ENCODE results near the gene RABGAP1L.

Gene RABGAP1L

GRCh38 chr1:174721246-174721645 lies 561.9 kb downstream of the RABGAP1L start:
- no peaks in the 10 kb centered on the region for H3K79me2 ChIP-seq (ENCODE audit: low read length)
- no peak for TF ChIP-seq EZH2phosphoT487 (IDR thresholded peaks at IDR 0.05; ENCODE audit: low read depth)
- TF ChIP-seq, protein P1, sequence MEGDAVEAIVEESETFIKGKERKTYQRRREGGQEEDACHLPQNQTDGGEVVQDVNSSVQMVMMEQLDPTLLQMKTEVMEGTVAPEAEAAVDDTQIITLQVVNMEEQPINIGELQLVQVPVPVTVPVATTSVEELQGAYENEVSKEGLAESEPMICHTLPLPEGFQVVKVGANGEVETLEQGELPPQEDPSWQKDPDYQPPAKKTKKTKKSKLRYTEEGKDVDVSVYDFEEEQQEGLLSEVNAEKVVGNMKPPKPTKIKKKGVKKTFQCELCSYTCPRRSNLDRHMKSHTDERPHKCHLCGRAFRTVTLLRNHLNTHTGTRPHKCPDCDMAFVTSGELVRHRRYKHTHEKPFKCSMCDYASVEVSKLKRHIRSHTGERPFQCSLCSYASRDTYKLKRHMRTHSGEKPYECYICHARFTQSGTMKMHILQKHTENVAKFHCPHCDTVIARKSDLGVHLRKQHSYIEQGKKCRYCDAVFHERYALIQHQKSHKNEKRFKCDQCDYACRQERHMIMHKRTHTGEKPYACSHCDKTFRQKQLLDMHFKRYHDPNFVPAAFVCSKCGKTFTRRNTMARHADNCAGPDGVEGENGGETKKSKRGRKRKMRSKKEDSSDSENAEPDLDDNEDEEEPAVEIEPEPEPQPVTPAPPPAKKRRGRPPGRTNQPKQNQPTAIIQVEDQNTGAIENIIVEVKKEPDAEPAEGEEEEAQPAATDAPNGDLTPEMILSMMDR (IDR thresholded peaks at IDR 0.05; ENCODE audit: low read depth, low read length), result no peak

DNA sequence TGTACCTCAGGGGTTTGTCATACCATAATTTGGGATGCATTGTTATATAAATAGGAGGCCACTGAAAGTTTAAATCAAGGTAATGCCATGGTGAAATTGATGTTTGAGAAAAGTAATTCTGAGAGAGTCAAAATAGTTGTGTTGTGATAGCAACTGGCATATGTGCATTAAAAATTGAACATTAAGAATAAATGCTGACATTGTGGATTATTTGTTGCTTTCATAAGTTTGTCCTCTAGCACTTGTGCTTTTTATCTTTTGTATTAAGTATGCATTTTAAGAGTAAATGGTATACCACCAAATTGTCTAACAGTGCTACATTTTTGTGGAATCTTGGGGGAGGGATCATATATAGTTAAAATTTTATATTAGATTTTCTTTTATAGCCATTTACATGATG lies 564.5 kb downstream of the RABGAP1L start:
- no peaks in the 10 kb centered on the region for H3K27me3 ChIP-seq (ENCODE audit: low read depth, low read length)

More at GRCh38 chr1:174721246-174721645, 561.9 kb downstream of the RABGAP1L start:
- H3K9me3 ChIP-seq (ENCODE audit: insufficient read depth, low read length), result no peaks in the 10 kb centered on the region
- H3K4me1 ChIP-seq (ENCODE audit: low read length), result no peaks in the 10 kb centered on the region
- H3K4me3 ChIP-seq (ENCODE audit: low read length), result no peak overlapping the region
- no peak overlapping the region for H3K4me2 ChIP-seq (ENCODE audit: low read length)
- H3K27me3 ChIP-seq (ENCODE audit: low read depth, low read length), result no peaks in the 10 kb centered on the region
- H2AFZ ChIP-seq (ENCODE audit: low read depth, low read length), result no peak overlapping the region
- H3K27ac ChIP-seq (ENCODE audit: low read length), result no peak overlapping the region
- no peak overlapping the region for H3K9ac ChIP-seq (ENCODE audit: low read length)
- no peaks in the 10 kb centered on the region for H4K20me1 ChIP-seq (ENCODE audit: insufficient read depth, low read length)
- H3K36me3 ChIP-seq (replicated peaks; ENCODE audit: low read depth, low read length), result no peaks in the 10 kb centered on the region

GRCh38 chr1:174724219-174724618 lies 564.9 kb downstream of the RABGAP1L start:
- no peak for TF ChIP-seq EZH2phosphoT487 (IDR thresholded peaks at IDR 0.05; ENCODE audit: low read depth)
- Histone ChIP-seq H4K20me1 (ENCODE audit: insufficient read depth, low read length) (no peaks in the 10 kb centered on the region), H2AFZ (ENCODE audit: low read depth, low read length) (no peak overlapping the region), H3K9ac (ENCODE audit: low read length) (no peak overlapping the region), H3K4me1 (ENCODE audit: low read length) (no peaks in the 10 kb centered on the region), H3K27me3 (ENCODE audit: low read depth, low read length) (no peaks in the 10 kb centered on the region), H3K27ac (ENCODE audit: low read length) (no peak overlapping the region), H3K36me3 (replicated peaks; ENCODE audit: low read depth, low read length) (no peaks in the 10 kb centered on the region), H3K79me2 (ENCODE audit: low read length) (no peaks in the 10 kb centered on the region), H3K4me3 (ENCODE audit: low read length) (no peak overlapping the region), H3K4me2 (ENCODE audit: low read length) (no peak overlapping the region), H3K9me3 (ENCODE audit: insufficient read depth, low read length) (no peaks in the 10 kb centered on the region)

More for the DNA sequence above, 564.5 kb downstream of the RABGAP1L start:
- Histone ChIP-seq H2AFZ (ENCODE audit: low read depth, low read length) (no peak overlapping the region), H4K20me1 (ENCODE audit: insufficient read depth, low read length) (no peaks in the 10 kb centered on the region), H3K27ac (ENCODE audit: low read length) (no peak overlapping the region), H3K9me3 (ENCODE audit: insufficient read depth, low read length) (no peaks in the 10 kb centered on the region), H3K36me3 (replicated peaks; ENCODE audit: low read depth, low read length) (no peaks in the 10 kb centered on the region), H3K9ac (ENCODE audit: low read length) (no peak overlapping the region), H3K79me2 (ENCODE audit: low read length) (no peaks in the 10 kb centered on the region), H3K4me1 (ENCODE audit: low read length) (no peaks in the 10 kb centered on the region), H3K4me2 (ENCODE audit: low read length) (no peak overlapping the region), H3K4me3 (ENCODE audit: low read length) (no peak overlapping the region)
- TF ChIP-seq, protein P1 (IDR thresholded peaks at IDR 0.05; ENCODE audit: low read depth, low read length), result no peak
- no peak for TF ChIP-seq EZH2phosphoT487 (IDR thresholded peaks at IDR 0.05; ENCODE audit: low read depth)

- H3K4me1 ChIP-seq (ENCODE audit: low read length), result no peaks in the 10 kb centered on the region
- no peaks in the 10 kb centered on the region for H3K9me3 ChIP-seq (ENCODE audit: insufficient read depth, low read length)
- TF ChIP-seq, protein P1 (IDR thresholded peaks at IDR 0.05; ENCODE audit: low read depth, low read length), result peak; percentile 66
- no peak for TF ChIP-seq EZH2phosphoT487 (IDR thresholded peaks at IDR 0.05; ENCODE audit: low read depth)
- no peaks in the 10 kb centered on the region for H3K79me2 ChIP-seq (ENCODE audit: low read length)
- no peak overlapping the region for H3K4me2 ChIP-seq (ENCODE audit: low read length)
- no peaks in the 10 kb centered on the region for H4K20me1 ChIP-seq (ENCODE audit: insufficient read depth, low read length)
- no peaks in the 10 kb centered on the region for H3K36me3 ChIP-seq (replicated peaks; ENCODE audit: low read depth, low read length)
- H2AFZ ChIP-seq (ENCODE audit: low read depth, low read length), result no peak overlapping the region
- H3K9ac ChIP-seq (ENCODE audit: low read length), result no peak overlapping the region
- no peak overlapping the region for H3K27ac ChIP-seq (ENCODE audit: low read length)
- no peak overlapping the region for H3K4me3 ChIP-seq (ENCODE audit: low read length)
- H3K27me3 ChIP-seq (ENCODE audit: low read depth, low read length), result no peaks in the 10 kb centered on the region
Measured at GRCh38 chr1:174726167-174726879, 567.0 kb downstream of the RABGAP1L start.
